ENCODE measurements around the gene ARHGAP6.
A peak's percentile ranks its signal among the peaks of the same experiment; 100 is the strongest.

Gene ARHGAP6

GRCh38 chrX:11209798-11210414 lies 455.8 kb downstream of the ARHGAP6 start:
- DNase-seq = no peak

- no peak for DNase-seq
Measured at GRCh38 chrX:11206716-11207115, 459.0 kb downstream of the ARHGAP6 start.

GRCh38 chrX:11205796-11206195 lies 459.9 kb downstream of the ARHGAP6 start:
- no peak for DNase-seq

DNA sequence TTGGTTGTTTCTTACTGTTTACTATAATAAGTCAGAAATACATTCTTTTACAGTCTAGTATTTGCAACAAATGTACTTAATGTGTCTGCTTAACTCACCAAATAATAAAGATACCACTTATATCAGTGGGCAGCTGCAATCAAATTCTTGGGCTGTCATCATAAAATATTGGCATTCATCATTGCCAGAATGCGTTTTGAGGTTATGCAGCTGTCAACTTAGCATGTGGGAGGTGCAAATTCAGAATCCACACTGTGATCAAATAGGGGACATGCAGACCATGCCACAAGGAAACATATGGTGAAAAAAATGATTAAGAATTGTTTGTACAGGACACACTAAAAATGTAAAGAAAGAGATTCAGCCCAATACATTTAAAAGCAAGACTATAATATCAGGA lies 468.0 kb downstream of the ARHGAP6 start:
- DNase-seq = no peak

DNA sequence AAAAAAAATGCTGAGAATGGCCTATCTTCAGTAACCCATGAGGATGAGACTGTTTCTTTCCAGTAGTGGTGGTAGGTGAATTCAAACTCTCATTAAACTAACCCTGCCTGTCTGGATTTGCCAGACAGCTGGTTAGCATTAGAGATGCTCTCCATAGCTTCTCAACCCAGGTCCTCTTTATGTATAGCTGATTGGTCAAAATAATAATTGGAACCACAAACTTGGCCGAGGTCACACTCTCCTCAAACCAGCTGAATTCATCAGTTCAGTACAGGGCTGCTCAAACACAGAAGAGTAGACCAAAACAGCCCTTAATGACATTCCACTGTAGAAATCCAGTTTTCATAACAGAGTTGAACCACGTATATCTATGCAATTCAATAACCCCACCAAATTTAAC lies 469.2 kb downstream of the ARHGAP6 start:
- no peak for DNase-seq

DNA sequence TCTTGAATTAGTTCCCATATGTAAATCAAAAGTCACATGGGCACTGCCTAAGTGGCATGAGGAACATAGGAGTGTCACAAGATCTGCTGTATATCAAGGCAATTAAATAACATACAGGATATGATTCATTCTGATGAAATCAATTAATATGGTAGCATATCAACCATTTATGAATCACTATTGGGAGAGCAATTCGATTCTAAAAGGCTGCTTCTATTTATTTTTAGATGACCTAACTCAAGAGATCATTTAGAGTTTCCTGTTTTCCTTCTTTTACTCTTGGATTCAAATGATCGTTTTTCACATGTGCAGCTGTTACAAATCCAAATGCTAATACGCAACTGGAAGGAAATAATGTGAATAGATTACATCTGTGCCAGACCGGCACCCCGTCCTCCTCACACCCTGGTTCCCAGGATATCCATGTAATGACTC lies 472.7 kb downstream of the ARHGAP6 start:
- DNase-seq = no peak

DNA sequence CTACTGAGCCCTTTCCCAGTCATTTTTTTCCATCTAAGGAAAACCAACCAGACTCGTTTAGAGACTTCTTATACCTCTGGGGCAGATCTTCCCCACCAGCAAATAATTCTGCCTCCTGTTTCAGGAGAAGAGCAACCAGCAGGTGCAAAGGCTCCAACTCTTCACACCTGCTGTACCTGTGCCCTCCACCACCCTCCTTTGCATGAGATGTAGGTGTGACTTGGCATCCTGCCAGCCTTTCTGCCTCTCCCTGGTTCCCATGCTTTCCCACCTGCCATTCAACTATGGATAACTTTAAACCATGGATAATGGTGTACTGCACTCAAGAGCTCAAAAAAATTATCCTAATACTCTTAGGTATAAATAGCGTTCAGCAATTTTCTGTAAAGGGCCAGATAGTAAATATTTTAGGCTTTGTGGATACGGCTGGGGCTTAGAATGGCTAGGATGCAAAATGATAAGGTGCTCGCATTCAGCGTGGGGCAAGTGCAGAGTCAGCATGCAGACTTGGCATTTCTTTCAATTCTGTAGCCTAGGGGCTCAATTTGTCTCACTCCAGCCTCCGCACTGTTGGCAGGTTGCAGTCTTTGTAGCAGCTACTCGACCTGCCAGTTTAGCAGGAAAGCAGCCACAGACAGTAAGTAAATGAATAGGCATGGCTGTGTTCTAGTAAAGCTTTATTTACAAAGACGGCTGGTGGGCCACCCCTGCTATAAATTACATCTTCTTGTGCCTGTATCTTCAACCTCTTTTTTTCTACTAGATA lies 474.8 kb downstream of the ARHGAP6 start:
- DNase-seq = no peak

- DNase-seq = no peak
Measured at GRCh38 chrX:11189097-11189496, 476.6 kb downstream of the ARHGAP6 start.

DNA sequence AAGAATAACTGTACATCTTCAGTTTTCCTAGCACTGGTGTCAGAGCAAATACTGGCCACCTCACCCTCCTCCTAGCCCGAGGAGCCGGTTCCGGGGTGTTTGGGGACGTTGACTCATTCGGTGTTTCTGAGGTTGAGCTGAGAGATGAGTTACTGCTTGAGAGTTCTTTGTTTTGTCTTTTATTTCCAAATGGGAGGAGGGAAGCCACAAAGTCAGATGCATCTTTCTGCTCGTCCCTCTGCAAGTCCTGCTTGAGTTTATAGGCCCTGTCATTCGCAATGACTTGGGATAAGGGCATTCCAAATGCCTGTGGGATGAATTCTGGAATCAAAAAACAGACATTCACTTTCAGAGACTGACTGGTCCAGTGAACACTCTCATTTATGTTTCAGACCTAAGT lies 477.1 kb downstream of the ARHGAP6 start:
- DNase-seq = no peak

DNA sequence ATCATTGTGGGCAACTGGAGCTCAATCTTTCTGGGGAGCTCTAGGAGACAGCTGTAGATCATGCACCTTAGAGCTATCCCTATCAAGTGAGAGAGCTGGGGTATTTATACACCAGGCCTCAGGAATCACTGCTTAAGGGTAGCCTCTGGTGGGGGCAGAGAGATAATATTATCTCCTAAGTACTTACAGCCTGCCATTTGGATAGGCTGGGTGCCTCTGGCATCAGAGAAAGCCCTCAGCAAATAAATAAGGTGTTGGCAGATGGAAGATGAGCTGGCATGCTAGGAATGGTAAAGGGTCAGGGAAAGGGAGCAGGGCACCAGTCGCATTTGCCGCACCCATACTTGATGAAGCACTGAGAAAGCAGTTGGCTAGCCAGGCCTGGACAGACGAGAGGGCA lies 478.7 kb downstream of the ARHGAP6 start:
- DNase-seq = no peak

- no peak for DNase-seq
Measured at GRCh38 chrX:11185861-11186260, 479.9 kb downstream of the ARHGAP6 start.

DNA sequence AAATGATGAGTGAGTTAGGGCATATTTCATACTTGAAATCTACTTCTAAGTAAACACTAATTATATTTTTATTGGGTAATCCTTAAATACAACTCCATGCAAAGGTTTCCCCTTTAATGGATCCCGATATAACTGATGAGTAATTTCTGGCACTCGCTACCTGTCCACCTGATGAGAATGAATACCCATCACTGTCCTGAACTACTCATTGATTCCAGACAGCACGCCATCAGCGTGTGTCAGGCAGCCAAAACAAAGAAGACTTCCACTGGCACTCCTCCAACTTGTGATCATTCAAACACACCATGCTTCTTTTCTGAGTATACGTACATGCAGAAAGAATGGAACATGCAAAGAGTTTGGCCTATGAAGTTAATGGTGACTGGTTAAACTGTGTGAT lies 485.1 kb downstream of the ARHGAP6 start:
- DNase-seq = no peak

- DNase-seq = no peak
Measured at GRCh38 chrX:11172415-11172814, 493.3 kb downstream of the ARHGAP6 start.

GRCh38 chrX:11171956-11172355 lies 493.8 kb downstream of the ARHGAP6 start:
- no peak for DNase-seq

- DNase-seq = no peak
Measured at GRCh38 chrX:11164433-11164832, 501.3 kb downstream of the ARHGAP6 start.

DNA sequence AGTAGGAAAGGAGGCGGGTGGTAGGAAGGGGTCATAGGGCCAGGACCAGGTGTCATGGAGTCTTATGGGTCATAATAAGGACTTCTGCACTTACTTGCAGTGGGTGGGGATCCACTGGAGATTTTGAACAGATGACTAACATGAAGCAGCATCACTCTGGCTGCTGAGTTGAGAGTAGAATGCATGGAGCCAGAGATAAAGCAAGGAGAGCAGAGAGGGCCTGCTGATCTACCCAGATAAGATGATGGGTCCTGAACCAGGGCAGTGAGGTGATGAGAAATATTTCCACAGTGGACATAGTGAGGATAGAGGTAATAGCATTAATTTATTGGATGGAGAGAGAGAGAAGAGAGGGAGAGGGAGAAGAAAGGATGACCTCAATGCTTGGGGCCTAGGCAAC lies 506.6 kb downstream of the ARHGAP6 start:
- no peak for DNase-seq

DNA sequence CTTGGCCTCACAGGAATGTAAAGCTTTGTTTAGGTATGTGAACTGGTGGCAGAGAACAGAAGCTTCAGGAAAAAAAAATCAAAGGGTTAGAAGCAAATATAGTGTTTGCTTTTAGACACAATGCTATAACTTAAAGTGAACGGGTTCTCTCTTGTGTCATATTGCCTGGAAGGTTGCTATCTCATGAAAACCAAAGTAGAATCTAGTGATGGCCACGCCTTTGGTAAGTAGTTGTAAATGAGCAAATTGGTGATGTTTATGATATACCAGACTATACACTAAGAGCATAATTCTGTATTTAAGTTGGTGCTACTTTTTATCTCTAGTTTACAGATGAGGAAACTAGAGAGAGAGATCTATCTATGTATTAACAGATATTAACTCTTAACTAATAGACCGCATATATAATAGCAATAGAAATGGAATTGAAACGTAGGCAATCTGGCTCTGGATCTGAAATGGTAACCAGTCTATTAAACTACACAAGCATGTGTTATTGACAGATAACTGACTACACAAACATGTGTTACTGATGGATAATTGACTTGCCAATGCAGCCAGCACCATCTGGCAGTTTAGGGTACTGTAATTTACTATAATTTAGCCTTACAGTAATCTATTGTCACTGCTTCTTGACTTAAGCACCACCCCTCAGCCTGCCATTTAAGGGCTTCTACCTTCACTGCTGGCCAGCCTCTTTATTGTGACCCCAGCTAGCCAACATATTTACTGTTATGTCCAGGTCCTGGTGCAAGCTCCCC lies 513.7 kb downstream of the ARHGAP6 start:
- no peak for DNase-seq

DNA sequence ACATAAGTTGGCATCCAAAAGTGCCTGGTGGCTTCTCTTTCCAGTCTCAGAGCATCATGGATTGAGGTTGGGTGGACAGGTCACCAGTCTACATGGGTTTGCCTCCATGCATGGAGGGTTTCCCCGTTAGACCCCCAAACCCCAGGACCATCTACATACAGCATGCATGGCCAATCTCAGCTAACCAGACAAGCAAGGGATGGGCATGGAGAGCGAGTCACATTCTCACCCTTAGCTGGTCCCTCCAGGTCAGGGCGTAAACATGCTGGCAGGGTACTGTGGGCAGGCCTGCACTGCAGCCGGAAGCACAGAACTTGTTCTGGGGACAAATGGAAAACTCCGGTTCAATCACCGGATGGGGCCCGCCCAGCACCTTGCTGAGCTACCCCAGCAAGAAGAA lies 517.3 kb downstream of the ARHGAP6 start:
- no peak for DNase-seq

GRCh38 chrX:11146411-11146810 lies 519.3 kb downstream of the ARHGAP6 start:
- DNase-seq = no peak

- DNase-seq = peak in 1 of 2 experiments; percentile 27
Measured at GRCh38 chrX:11143931-11144678, 521.6 kb downstream of the ARHGAP6 start.

DNA sequence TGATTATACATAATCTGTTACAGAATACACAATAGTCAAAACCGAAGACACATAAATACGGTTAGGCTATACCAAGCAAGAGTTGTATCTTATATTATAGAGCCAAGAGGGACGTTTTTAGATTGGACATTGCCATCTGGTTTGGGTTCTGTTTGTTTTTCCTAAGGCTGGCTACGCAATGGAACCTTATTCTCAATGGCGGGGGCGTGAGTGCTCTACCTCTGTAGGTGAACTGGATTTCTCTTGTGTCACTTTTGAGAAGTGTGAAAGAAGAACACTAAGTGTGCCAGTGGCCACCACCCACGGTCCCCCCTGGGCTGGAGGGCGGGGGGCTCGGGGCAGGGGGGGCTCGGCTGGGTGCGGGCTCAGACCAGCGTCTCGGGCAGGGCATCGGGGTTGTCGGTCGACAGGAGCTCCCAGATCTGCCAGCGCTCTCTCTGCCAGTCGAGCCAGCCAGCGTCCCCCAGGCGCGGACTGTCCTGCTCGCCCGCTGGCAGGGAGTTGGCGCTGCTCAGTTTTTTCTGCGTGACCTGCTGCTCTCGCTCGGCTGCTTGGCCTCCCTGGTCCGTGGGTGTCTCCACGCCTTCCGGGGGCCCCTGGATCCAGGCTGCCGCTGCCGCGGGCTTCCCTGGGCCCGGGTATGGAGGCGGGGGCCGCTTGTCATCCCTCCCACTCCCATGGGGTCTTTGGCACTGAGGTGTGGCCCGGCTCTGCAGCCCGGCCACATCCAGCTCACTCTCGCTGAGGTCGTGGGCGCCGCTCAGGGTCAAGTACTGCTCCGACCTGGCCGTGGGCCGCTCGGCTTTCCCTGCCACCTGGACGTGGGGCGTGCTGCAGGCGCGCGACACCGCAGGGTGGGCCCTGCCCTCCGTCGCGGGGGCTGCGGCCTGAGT lies 527.0 kb downstream of the ARHGAP6 start:
- no peak for DNase-seq

DNA sequence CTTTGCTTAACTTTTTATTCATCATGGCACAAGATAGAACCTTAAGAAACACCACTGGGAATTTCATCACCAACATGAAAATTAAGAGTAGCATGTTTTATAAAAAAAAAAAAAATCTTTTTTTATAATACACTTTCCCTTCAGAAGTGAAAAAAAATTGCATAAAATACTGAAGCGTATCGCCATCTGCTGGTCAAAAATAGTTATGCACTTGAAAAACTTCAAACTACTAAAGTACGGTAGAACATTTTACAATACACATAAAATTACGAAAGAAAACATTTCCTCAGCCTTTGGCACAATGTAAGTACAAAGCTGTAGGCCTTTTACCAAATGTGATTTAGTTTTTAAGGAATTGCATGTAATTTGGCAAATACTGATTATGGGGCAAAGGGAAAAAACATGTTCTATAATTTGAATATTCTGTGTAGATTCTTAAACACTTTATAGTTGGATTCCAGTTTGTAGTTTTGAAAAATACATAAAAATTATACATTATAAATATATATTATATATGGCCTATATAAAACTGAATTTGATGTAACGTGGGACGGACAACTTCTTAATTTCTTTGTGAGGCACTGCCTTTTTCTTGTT lies 528.1 kb downstream of the ARHGAP6 start:
- DNase-seq = peak in 1 of 2 experiments; percentile 1
